ENCODE measurements around the gene SLC41A2. TPM values are rescaled to one million over a fixed set of nuclear protein-coding genes. Genes with fewer than 3 reads are reported as not detected.

Gene SLC41A2
- total and polyA plus RNA-seq, 2 of the 13 experiments (the other 11 are each of a cell fraction or from before 2014, with no cell fraction given): 2.3 to 12.8 TPM

- TF ChIP-seq RARG (CRISPR knock-in tag; IDR thresholded peaks at IDR 0.05; ENCODE audit: low read depth): no peak
- TF ChIP-seq, protein P1, sequence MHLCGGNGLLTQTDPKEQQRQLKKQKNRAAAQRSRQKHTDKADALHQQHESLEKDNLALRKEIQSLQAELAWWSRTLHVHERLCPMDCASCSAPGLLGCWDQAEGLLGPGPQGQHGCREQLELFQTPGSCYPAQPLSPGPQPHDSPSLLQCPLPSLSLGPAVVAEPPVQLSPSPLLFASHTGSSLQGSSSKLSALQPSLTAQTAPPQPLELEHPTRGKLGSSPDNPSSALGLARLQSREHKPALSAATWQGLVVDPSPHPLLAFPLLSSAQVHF (CRISPR knock-in tag; IDR thresholded peaks at IDR 0.05): no peak
- no peak for TF ChIP-seq PPARG (CRISPR knock-in tag; conservative IDR thresholded peaks at IDR 0.05)
- no peak for TF ChIP-seq FOXO1 (CRISPR knock-in tag; IDR thresholded peaks at IDR 0.05)
- no peak for TF ChIP-seq ZNF224 (CRISPR knock-in tag; IDR thresholded peaks at IDR 0.05)
- no peak for TF ChIP-seq ZNF792 (CRISPR knock-in tag; IDR thresholded peaks at IDR 0.05)
- TF ChIP-seq HIVEP1 (CRISPR knock-in tag; IDR thresholded peaks at IDR 0.05): no peak
- no peak for TF ChIP-seq BCLAF1 (IDR thresholded peaks at IDR 0.05)
- TF ChIP-seq ZNF503 (CRISPR knock-in tag; IDR thresholded peaks at IDR 0.05): 0 out of 2 replicates have a peak, but pooled peaks have one; percentile 19
- peak; percentile 19 for TF ChIP-seq KMT2B (CRISPR knock-in tag; IDR thresholded peaks at IDR 0.05)
- no peak for TF ChIP-seq MBNL3 (CRISPR knock-in tag; conservative IDR thresholded peaks at IDR 0.05)
- TF ChIP-seq ZNF530 (CRISPR knock-in tag; IDR thresholded peaks at IDR 0.05; ENCODE audit: low read depth): no peak
- TF ChIP-seq, protein P2, sequence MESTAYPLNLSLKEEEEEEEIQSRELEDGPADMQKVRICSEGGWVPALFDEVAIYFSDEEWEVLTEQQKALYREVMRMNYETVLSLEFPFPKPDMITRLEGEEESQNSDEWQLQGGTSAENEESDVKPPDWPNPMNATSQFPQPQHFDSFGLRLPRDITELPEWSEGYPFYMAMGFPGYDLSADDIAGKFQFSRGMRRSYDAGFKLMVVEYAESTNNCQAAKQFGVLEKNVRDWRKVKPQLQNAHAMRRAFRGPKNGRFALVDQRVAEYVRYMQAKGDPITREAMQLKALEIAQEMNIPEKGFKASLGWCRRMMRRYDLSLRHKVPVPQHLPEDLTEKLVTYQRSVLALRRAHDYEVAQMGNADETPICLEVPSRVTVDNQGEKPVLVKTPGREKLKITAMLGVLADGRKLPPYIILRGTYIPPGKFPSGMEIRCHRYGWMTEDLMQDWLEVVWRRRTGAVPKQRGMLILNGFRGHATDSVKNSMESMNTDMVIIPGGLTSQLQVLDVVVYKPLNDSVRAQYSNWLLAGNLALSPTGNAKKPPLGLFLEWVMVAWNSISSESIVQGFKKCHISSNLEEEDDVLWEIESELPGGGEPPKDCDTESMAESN (CRISPR knock-in tag; conservative IDR thresholded peaks at IDR 0.05): no peak
- TF ChIP-seq ZNF232 (CRISPR knock-in tag; IDR thresholded peaks at IDR 0.05; ENCODE audit: borderline replicate concordance): no peak
- TF ChIP-seq SP2 (CRISPR knock-in tag; IDR thresholded peaks at IDR 0.05): no peak
- TF ChIP-seq SMARCE1 (IDR thresholded peaks at IDR 0.05; ENCODE audit: borderline replicate concordance): no peak
- peak; percentile 35; the same call in 1 of the 2 replicates for TF ChIP-seq SALL2 (CRISPR knock-in tag; IDR thresholded peaks at IDR 0.05)
- peak; percentile 1; the same call in 1 of the 2 replicates for TF ChIP-seq ZNF670 (CRISPR knock-in tag; IDR thresholded peaks at IDR 0.05; ENCODE audit: borderline replicate concordance)
- peak; percentile 63; the same call in 1 of the 2 replicates for TF ChIP-seq ZMYM3 (CRISPR knock-in tag; IDR thresholded peaks at IDR 0.05)
- TF ChIP-seq FOXA1 (IDR thresholded peaks at IDR 0.05): no peak
- no peak for TF ChIP-seq FOXA1 (CRISPR knock-in tag; IDR thresholded peaks at IDR 0.05)
- TF ChIP-seq PTBP1 (IDR thresholded peaks at IDR 0.05; ENCODE audit: low read depth, low read length, poor library complexity, severe bottlenecking): no peak
- TF ChIP-seq REPIN1 (CRISPR knock-in tag; IDR thresholded peaks at IDR 0.05; ENCODE audit: borderline replicate concordance, low read depth): no peak
- no peak for TF ChIP-seq ZNF784 (CRISPR knock-in tag; IDR thresholded peaks at IDR 0.05; ENCODE audit: borderline replicate concordance)
- TF ChIP-seq ADNP (CRISPR knock-in tag; IDR thresholded peaks at IDR 0.05): no peak
Observed at GRCh38 chr12:104958805-104959334, 780 bp upstream of the SLC41A2 start (continued).

Measured in HepG2 (cell line).